DMS79 treated with DMSO at 0.1 percent for 48 hours (cell line): Measurements from ENCODE around the gene HOXD9.

Experiments
- DNase-seq: peaks from one replicate; lab custom pipeline; 2025; lab: John Stamatoyannopoulos, UW

Gene HOXD9

DNA sequence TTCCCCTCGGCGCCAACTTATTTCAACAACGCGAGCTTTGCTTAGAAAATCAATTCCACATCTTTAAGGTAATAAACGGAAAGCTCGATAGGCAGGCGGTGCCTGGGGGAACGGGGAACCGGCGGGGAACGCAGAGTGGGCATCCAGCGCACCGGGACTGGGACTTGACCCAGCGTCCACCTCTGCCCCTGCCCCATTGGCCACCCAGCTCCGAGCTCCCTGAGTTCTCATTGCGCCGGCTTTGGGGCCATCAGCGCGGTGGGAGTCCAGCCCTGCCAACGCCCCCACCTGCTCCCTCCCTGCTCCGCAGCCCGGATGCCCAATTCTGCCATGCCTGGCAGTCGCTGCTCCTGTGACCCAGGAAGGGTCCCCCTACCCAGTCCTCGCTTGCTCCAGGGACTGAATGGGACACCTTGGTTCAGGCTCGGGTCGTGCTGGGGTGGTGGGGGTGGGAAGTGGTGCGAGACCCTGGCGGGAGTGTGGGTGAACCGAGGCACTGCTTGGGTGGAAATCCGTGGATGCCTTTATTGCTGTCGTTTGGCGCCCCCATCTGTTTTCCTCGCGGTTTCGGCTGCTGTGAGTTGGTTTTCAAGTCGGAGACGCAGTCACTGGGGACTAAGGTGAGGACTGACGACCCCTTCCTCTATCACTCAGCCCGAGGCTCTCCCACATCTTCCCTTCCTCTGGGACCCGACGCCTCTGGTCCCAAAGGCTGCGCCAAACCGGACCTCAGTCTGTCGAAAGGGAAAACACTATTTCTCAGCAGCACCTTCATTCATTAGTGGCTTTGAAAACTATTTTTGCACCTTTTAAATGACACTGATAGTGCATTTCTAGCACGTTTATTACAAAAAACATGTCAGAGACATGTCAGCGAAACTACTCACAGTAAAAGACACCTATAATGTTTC, 36.4 kb upstream of the HOXD9 start:
- no peak for DNase-seq

DNA sequence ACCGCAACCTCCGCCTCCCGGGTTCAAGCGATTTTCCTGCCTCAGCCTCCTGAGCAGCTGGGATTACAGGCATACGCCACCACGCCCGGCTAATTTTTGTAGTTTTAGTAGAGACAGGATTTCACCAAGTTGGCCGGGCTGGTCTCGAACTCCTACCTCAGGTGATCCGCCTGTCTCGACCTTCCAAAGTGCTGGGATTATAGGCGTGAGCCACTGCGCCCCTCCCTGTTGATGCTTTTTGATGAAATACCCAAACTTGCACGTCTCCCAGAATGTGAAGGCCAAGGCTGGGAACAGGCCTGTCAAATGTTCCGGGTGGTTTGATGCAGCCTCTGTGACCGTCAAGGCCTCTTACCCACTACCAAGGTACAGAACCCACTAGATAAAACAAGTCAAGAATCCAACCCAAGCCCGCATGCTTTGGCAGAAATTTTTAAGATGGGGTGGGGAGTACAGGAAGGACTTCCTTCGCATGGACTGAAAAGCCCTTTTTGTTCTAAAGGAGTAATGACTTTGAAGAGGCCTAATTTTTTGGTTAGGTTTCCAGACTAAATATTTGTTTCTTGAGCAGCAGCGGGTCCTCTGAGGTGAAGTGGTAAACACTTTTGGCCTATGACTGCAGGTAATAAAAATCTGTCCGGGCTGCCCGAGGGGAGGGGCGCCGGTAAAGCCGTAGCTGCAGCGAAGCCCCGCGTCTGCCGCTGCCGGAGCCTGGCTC, 35.0 kb upstream of the HOXD9 start:
- peak; percentile 74 for DNase-seq

GRCh38 chr2:176088048-176088936, 34.2 kb upstream of the HOXD9 start:
- peak; percentile 84 for DNase-seq

GRCh38 chr2:176088937-176089842, 33.3 kb upstream of the HOXD9 start:
- DNase-seq: no peak

DNA sequence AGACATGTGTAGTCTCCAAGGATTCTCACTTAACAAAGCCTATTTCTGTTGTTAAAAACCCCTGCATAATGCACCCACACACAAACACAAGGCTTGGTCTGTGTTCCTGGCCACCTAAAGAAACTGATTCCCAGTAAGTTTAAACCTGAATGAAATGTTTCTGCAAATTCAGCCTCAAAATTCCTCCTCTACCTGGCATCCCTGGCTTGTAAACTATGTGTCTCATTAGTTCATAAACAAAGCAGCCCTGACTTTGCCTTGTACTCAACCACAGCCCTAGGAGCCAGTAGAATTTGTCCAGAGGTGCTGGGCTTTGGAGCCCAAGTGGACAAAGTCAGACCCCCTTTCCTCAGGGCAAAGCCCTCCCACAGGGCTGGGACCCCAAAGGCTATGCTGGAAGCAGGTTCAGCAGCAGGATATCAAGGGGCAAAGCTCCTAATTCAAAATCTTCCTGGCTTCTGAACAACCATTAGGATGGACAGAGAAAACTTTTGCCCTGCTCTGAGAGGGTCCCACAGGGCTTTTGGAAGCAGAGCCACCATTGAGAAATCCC, 32.6 kb upstream of the HOXD9 start:
- no peak for DNase-seq

GRCh38 chr2:176090862-176091261, 31.7 kb upstream of the HOXD9 start:
- DNase-seq: no peak

DNA sequence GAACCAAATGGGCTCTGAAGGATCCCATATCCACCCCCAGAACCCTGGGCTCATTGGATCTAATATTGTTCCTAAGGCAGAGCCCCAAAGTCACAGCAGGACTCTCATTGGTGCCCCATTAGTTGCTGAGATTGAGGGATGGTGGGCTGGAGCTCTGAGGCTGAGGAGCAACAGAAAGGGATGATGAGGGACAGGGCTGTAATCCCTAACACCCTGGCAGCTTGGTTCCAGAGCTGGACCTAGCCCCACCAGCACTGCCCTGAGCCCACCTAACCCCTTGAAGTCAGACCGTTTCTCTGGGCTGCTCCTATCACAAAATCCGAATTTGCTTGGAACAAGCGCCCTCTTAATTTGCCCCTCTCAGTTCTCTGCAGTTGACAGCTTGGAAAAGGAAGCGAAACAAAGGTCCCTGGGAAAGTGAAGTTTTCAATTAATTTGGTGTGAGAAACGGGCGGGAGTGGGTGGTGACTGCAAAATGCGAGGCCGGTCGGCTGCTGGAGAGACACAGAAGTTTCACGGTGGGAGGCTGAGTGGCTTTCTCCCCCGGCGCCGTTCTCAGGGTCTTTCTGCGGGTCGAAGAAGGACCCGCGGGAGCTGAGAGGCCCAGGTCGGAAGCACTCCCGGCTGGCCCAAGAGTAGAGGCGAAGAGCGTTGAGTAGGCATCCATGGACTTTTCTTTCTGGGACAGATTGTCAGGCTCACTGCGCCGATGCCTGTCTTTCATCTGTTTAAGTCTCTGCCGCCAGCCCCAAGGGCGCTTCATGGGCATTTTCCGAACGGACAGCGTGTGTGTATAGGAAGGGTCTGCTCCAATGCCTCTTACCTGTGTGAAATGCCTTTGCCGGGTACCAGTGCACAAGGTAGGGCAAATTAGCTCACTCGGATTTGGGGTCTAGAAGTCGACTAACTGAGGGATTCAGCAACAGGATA, 30.9 kb upstream of the HOXD9 start:
- no peak for DNase-seq

DNA sequence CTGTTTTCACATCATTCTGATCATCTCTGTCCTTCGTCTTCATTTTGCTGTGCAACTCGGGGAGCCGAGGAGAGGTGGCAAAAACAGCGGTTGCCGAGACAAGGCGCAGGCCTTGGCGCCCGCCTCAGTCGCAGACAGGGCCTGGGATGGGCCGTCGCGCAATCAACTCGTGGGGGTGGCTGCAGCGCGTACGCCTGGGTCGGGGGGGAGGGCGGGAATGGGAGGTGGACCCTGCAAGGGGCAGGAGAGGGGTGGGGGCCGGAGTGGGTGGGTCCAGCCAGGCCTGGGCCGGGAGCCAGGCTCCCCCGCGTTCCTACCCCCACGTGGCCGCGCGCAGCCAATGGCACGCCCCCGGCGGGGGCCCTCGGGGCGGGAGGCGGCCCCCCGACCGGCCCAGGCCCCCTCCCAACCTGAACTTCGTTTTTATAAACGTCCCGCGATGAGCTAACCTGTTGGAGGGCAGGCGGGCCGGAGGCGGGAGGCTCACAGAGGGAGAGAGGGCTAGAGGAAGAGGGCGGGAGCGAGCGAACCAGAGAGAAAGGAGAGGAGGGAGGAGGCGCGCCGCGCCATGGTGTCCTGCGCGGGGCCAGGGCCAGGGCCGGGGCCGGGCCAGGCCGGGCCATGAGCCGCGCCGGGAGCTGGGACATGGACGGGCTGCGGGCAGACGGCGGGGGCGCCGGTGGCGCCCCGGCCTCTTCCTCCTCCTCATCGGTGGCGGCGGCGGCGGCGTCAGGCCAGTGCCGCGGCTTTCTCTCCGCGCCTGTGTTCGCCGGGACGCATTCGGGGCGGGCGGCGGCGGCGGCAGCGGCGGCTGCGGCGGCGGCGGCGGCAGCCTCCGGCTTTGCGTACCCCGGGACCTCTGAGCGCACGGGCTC, 30.0 kb upstream of the HOXD9 start, which contains the start of gene HOXD13:
TSS of gene HOXD13 (plus strand) at position 452 of the 875 bp plus-strand sequence. CDS start at position 622, 170 bp downstream.
- no peak for DNase-seq

- no peak for DNase-seq
These were observed 29.2 kb upstream of the HOXD9 start for GRCh38 chr2:176093145-176093897.

DNA sequence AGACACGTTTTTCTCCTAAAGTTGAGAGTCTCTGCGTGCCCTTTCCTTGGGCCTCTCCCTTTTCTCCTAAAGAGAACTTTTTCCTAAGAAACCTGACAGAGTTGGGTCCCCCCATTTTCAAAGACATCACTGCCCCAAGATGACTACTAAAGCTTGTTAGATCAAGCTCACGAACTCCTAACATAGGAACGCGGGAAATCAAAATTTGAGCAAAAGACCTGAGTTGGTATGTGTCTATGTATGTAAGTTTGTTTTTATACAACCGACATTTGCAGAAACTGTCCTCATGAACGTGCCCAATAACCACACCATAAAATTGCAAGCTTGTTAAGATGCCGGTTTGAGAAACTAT, 28.6 kb upstream of the HOXD9 start:
- no peak for DNase-seq

GRCh38 chr2:176094349-176094748, 28.2 kb upstream of the HOXD9 start:
- DNase-seq: no peak

DNA sequence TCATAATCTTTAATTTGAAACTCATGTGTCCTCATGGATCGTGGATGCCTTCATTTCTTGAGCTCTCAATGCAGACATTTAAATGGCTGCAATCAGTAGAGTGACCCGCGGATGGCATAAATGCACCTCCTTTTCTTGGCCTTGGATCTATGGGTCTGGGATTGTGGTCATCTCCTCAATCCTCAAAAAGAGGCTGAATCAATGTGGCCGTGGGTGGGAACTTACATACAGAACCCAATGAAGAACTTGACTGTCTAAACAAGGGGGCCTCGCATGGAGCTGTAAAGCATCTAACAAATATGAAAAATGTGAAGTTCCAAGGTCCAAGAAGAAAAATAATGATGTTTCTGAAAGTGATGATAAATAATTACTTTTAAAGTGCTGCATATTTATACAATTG, 27.1 kb upstream of the HOXD9 start:
- no peak for DNase-seq

- peak; percentile 39 for DNase-seq
These were observed 26.1 kb upstream of the HOXD9 start for GRCh38 chr2:176096243-176096985.

DNA sequence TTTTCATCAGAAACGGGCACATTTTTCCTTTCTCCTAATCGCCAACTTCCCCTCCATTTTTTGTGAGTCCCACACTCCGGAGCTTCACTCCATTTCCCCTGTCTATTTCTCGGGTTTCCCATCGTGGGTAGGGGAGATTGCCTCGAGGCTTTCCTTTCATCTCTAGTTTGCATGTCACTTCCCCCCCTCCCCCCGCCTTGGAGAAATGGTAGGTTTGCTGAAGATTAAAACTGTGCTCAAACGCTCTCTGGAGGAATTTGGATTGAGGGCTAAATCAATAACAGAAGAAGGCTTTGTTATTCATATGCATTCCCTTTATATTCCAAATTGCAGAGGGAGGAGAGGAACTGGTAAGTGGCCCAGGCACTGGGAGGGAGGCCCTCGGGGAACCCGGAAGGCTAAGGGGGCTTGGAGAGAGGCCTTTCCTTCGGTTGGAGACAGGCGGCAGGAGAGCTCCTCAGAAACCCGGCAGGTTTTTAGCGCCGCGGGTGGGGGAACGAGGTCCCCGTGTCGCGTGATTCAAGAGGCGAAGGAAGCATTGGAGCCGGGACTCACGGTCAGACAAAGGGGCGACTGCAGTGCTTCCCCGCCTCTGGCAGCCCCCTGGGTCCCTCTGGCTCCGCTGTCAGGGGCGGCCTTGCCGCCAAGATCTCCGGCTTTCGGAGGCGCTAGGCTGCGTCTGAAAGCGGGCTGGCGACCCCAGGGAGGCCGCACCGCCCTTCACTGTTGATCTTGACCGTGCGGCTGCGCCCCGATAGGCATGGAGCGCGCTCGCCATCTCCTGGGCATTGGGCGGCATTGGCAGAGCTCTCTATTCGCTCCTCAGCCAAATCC, 25.3 kb upstream of the HOXD9 start:
- DNase-seq: peak; percentile 95

- peak; percentile 75 for DNase-seq
These were observed 24.6 kb upstream of the HOXD9 start for GRCh38 chr2:176097820-176098365.
